IPS-11a (cell line): Measurements from ENCODE around the gene TFPI2.
A peak's percentile ranks its signal among the peaks of the same experiment; 100 is the strongest.
"Not testable (repeated sequence)": the region's sequence is repeated elsewhere in the genome, so short reads cannot be mapped to it uniquely, and the experiment has no call there.

Experiments used
- H3K4me3 ChIP-seq: one replicate; pipeline ENCODE4 v1.5.1; 2013; ENCODE audit warnings: low read depth, low read length, control low read depth

Gene TFPI2

GRCh38 chr7:93890464-93891068 lies at the start of gene TFPI2:
TFPI2 (minus strand) TSS chr7:93890753; CDS start chr7:93890678, 75 bp downstream.
- H3K4me3 ChIP-seq, result peak within 1 kb of the TSS; percentile 70

GRCh38 chr7:93938293-93938692 lies 47.7 kb upstream of the TFPI2 start:
- H3K4me3 ChIP-seq, result no peak overlapping the region

- H3K4me3 ChIP-seq, result no peak overlapping the region
These were observed 47.3 kb upstream of the TFPI2 start for GRCh38 chr7:93937818-93938217.

GRCh38 chr7:93935102-93935501 lies 44.5 kb upstream of the TFPI2 start:
- no peak overlapping the region for H3K4me3 ChIP-seq

GRCh38 chr7:93933156-93933555 lies 42.6 kb upstream of the TFPI2 start:
- H3K4me3 ChIP-seq, result no peak overlapping the region

- no peak overlapping the region for H3K4me3 ChIP-seq
These were observed 41.1 kb upstream of the TFPI2 start for GRCh38 chr7:93931655-93932054.

GRCh38 chr7:93927585-93927984 lies 37.0 kb upstream of the TFPI2 start:
- no peak overlapping the region for H3K4me3 ChIP-seq

- H3K4me3 ChIP-seq, result no peak overlapping the region
These were observed 36.2 kb upstream of the TFPI2 start for GRCh38 chr7:93926800-93927199.

- H3K4me3 ChIP-seq, result no peak overlapping the region
These were observed 33.4 kb upstream of the TFPI2 start for GRCh38 chr7:93923942-93924341.

GRCh38 chr7:93923296-93923695 lies 32.7 kb upstream of the TFPI2 start:
- no peak overlapping the region for H3K4me3 ChIP-seq

GRCh38 chr7:93921607-93922566 lies 31.3 kb upstream of the TFPI2 start, which contains the start of gene GNG11:
GNG11 (plus strand) TSS chr7:93921735; CDS start chr7:93922138, 403 bp downstream.
- H3K4me3 ChIP-seq, result peak within 1 kb of the TSS; percentile 48

- H3K4me3 ChIP-seq, result no peak overlapping the region
These were observed 30.6 kb upstream of the TFPI2 start for GRCh38 chr7:93921186-93921585.

GRCh38 chr7:93920496-93921182 lies 30.1 kb upstream of the TFPI2 start:
- no peak overlapping the region for H3K4me3 ChIP-seq

GRCh38 chr7:93916315-93916714 lies 25.8 kb upstream of the TFPI2 start:
- not testable (repeated sequence) for H3K4me3 ChIP-seq

- H3K4me3 ChIP-seq, result not testable (repeated sequence)
These were observed 25.3 kb upstream of the TFPI2 start for GRCh38 chr7:93915888-93916287.

GRCh38 chr7:93915206-93915842 lies 24.8 kb upstream of the TFPI2 start:
- not testable (repeated sequence) for H3K4me3 ChIP-seq

GRCh38 chr7:93914581-93915066 lies 24.1 kb upstream of the TFPI2 start:
- H3K4me3 ChIP-seq, result no peak overlapping the region

GRCh38 chr7:93913197-93913596 lies 22.6 kb upstream of the TFPI2 start:
- H3K4me3 ChIP-seq, result no peak overlapping the region

GRCh38 chr7:93911661-93912060 lies 21.1 kb upstream of the TFPI2 start:
- not testable (repeated sequence) for H3K4me3 ChIP-seq

GRCh38 chr7:93911242-93911641 lies 20.7 kb upstream of the TFPI2 start:
- not testable (repeated sequence) for H3K4me3 ChIP-seq
